Measurements from ENCODE around the gene TTLL12.

- TF ChIP-seq, protein P1, sequence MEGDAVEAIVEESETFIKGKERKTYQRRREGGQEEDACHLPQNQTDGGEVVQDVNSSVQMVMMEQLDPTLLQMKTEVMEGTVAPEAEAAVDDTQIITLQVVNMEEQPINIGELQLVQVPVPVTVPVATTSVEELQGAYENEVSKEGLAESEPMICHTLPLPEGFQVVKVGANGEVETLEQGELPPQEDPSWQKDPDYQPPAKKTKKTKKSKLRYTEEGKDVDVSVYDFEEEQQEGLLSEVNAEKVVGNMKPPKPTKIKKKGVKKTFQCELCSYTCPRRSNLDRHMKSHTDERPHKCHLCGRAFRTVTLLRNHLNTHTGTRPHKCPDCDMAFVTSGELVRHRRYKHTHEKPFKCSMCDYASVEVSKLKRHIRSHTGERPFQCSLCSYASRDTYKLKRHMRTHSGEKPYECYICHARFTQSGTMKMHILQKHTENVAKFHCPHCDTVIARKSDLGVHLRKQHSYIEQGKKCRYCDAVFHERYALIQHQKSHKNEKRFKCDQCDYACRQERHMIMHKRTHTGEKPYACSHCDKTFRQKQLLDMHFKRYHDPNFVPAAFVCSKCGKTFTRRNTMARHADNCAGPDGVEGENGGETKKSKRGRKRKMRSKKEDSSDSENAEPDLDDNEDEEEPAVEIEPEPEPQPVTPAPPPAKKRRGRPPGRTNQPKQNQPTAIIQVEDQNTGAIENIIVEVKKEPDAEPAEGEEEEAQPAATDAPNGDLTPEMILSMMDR (optimal IDR thresholded peaks at IDR 0.05 in 1 of 3, IDR thresholded peaks at IDR 0.05 in 1 of 3, conservative IDR thresholded peaks at IDR 0.05 in 1 of 3; ENCODE audit: extremely low read depth in 1 of 3, insufficient read depth in 2 of 3, low read length in 3 of 3): no peak
- TF ChIP-seq EZH2 (IDR thresholded peaks at IDR 0.05; ENCODE audit: low read length): no peak
Observed at GRCh38 chr22:43136801-43137200, 50.1 kb downstream of the TTLL12 start.

All from keratinocyte (primary cell).